Naive thymus-derived CD4-positive, alpha-beta T cell (primary cell): ENCODE measurements around the gene PUSL1. TPM values are rescaled to one million over a fixed set of nuclear protein-coding genes. Genes with fewer than 3 reads are reported as not detected.

Experiments
- ATAC-seq: fragments of 150-1000 bp; cut with Tn5 transposase; 2 replicates; pipeline ENCODE4 v1.10.0; 2021; ENCODE audit warnings: mild to moderate bottlenecking, moderate library complexity
- CTCF ChIA-PET: fragments of 350-600 bp; sonication (Branson Sonifier 250); formaldehyde crosslinking; loops from one replicate; lab custom pipeline; 2021; ENCODE audit warnings: antibody characterized with exemption; lab: Charles Lee
- POLR2A ChIA-PET: fragments of 350-600 bp; sonication (Branson Sonifier 250); formaldehyde crosslinking; loops from one replicate; lab custom pipeline; 2021; ENCODE audit warnings: antibody characterized with exemption, inconsistent platforms; lab: Charles Lee
- DNase-seq, 9 donors: peaks; one replicate each; pipeline versions ENCODE4 v3.0.0 to v3.0.0-alpha.2; 2020 to 2022; ENCODE audit warnings: mixed read lengths in 1 of 9
- H3K27ac ChIP-seq: one replicate; pipeline ENCODE4 v1.7.0; 2013; ENCODE audit warnings: mild to moderate bottlenecking, low read depth, low read length, moderate library complexity
- H3K27me3 ChIP-seq, 2 donors: one replicate each; pipeline ENCODE4 v1.7.0; 2013; ENCODE audit warnings: low read length in 2 of 2, mild to moderate bottlenecking in 2 of 2, moderate library complexity in 2 of 2; ENCODE audit not compliant: control insufficient read depth in 2 of 2, insufficient read depth in 2 of 2
- H3K36me3 ChIP-seq, 3 experiments: 1 replicate in 2 of 3; 2 replicates in 1 of 3; pipeline ENCODE4 v1.7.0; 2013; ENCODE audit warnings: low read length in 3 of 3, mild to moderate bottlenecking in 3 of 3, moderate library complexity in 1 of 3; ENCODE audit not compliant: insufficient read depth in 3 of 3, control insufficient read depth in 2 of 3
- H3K4me1 ChIP-seq, 2 donors: one replicate each; pipeline ENCODE4 v1.7.0; 2013; ENCODE audit warnings: low read length in 2 of 2, mild to moderate bottlenecking in 2 of 2, moderate library complexity in 1 of 2; ENCODE audit not compliant: control insufficient read depth in 2 of 2, insufficient read depth in 2 of 2
- H3K4me3 ChIP-seq: 2 replicates; pipeline ENCODE4 v1.7.0; 2013; ENCODE audit warnings: mild to moderate bottlenecking, low read length
- H3K9me3 ChIP-seq, 3 experiments: 1 replicate in 2 of 3; 2 replicates in 1 of 3; pipeline ENCODE4 v1.7.0; 2013; ENCODE audit warnings: low read length in 3 of 3; ENCODE audit not compliant: control insufficient read depth in 2 of 3
- H3K27ac Mint-ChIP-seq, 9 donors: one replicate each; pipeline ENCODE4 v1.8.0; 2020 to 2022; ENCODE audit warnings: mixed read lengths in 9 of 9, mild to moderate bottlenecking in 8 of 9, moderate library complexity in 5 of 9, inconsistent platforms in 2 of 9
- H3K27me3 Mint-ChIP-seq, 5 donors: one replicate each; pipeline ENCODE4 v1.8.0; 2021 to 2022; ENCODE audit warnings: mixed read lengths in 5 of 5, mild to moderate bottlenecking in 1 of 5
- H3K36me3 Mint-ChIP-seq, 5 donors: one replicate each; pipeline ENCODE4 v1.8.0; 2020 to 2022; ENCODE audit warnings: mixed read lengths in 5 of 5, mild to moderate bottlenecking in 3 of 5, inconsistent platforms in 1 of 5
- H3K4me1 Mint-ChIP-seq, 7 donors: one replicate each; pipeline ENCODE4 v1.8.0; 2020 to 2022; ENCODE audit warnings: mixed read lengths in 7 of 7, mild to moderate bottlenecking in 3 of 7, inconsistent platforms in 1 of 7
- H3K4me3 Mint-ChIP-seq, 10 donors: one replicate each; pipeline ENCODE4 v1.8.0; 2020 to 2022; ENCODE audit warnings: mild to moderate bottlenecking in 10 of 10, mixed read lengths in 10 of 10, moderate library complexity in 6 of 10, inconsistent platforms in 2 of 10
- H3K9me3 Mint-ChIP-seq, 11 donors: one replicate each; pipeline ENCODE4 v1.8.0; 2020 to 2022; ENCODE audit warnings: mixed read lengths in 11 of 11, mild to moderate bottlenecking in 4 of 11, inconsistent platforms in 1 of 11, moderate library complexity in 1 of 11
- intact Hi-C, 2 donors: fragments of 100-400 bp; cut with micrococcal nuclease; formaldehyde crosslinking; loops; one replicate each; pipeline ENCODE4 v1.15.1; 2023
- polyA plus RNA-seq, 2 donors: library from polyadenylated mRNA; unstranded; fragments of 300-500 nt; fragmentation: Illumina TruSeq; gene quantifications; one replicate each; pipeline ENCODE4 v1.2.3, GENCODE V29; 2021
- total RNA-seq, 6 experiments: library from RNA in 5 of 6; stranded (reverse) in 5 of 6; gene quantifications; 1 replicate in 5 of 6; 2 replicates in 1 of 6; pipeline ENCODE4 v1.2.3 and lab custom pipeline; 2021 to 2026

Gene PUSL1
- total and polyA plus RNA-seq, 7 experiments from 2014 or later, result 16.2 to 26.1 (median 19.4) TPM

- DNase-seq (no peak), ATAC-seq (no peak)
- Mint-ChIP-seq H3K36me3 (no peaks in the 10 kb centered on the region), H3K27me3 (peaks cover 0 to 3% (median 0%) of the 10 kb centered on the region in 5 donors), H3K9me3 (peaks cover 0 to 1% (median 0%) of the 10 kb centered on the region in 11 donors), H3K27ac (peak overlapping the region in 6 of 9 donors; percentile 9 to 60 (median 36)), H3K4me1 (peaks cover 12 to 24% (median 14%) of the 10 kb centered on the region in 7 donors), H3K4me3 (peak overlapping the region; percentile 11 to 85 (median 72))
- Histone ChIP-seq H3K4me3 (no peak overlapping the region), H3K4me1 (peaks cover 0 to 9% of the 10 kb centered on the region in 2 donors), H3K9me3 (no peaks in the 10 kb centered on the region), H3K27me3 (no peaks in the 10 kb centered on the region), H3K36me3 (no peaks in the 10 kb centered on the region), H3K27ac (peak overlapping the region; percentile 75)
- intact Hi-C loops, result no loop called here
- CTCF ChIA-PET, result interaction anchor here (1.9 kb wide), 1 partner anchor 24 kb away, joined by 6 read pairs; no protein-coding TSS in a partner anchor
- POLR2A ChIA-PET, result interaction anchor here (1.7 to 2.2 kb wide), 2 partner anchors 20 to 28 kb away, joined by 6 to 15 read pairs; partner anchors contain the start of gene AURKAIP1
Measured at GRCh38 chr1:1347026-1347595, 38.7 kb downstream of the PUSL1 start.

GRCh38 chr1:1347663-1348419 lies 39.4 kb downstream of the PUSL1 start:
- no peaks in the 10 kb centered on the region for H3K27me3 ChIP-seq
- intact Hi-C loops, result no loop called here
- H3K4me1 Mint-ChIP-seq, result peaks cover 13 to 29% (median 21%) of the 10 kb centered on the region in 7 donors
- H3K27me3 Mint-ChIP-seq, result peaks cover 0 to 11% (median 5%) of the 10 kb centered on the region in 5 donors
- no peaks in the 10 kb centered on the region for H3K9me3 ChIP-seq
- peaks cover 0 to 9% of the 10 kb centered on the region in 2 donors for H3K4me1 ChIP-seq
- no peaks in the 10 kb centered on the region for H3K36me3 ChIP-seq
- CTCF ChIA-PET, result interaction anchor here (0.6 to 1.9 kb wide), 5 partner anchors 24 to 228 kb away, joined by 3 to 6 read pairs (median 4); partner anchors contain the start of gene AURKAIP1
- H3K27ac ChIP-seq, result peak overlapping the region; percentile 75
- DNase-seq (no peak), ATAC-seq (no peak)
- H3K27ac Mint-ChIP-seq, result peak overlapping the region in 7 of 9 donors; percentile 22 to 77 (median 49)
- peak overlapping the region; percentile 40 to 85 (median 76) for H3K4me3 Mint-ChIP-seq
- peaks cover 0 to 3% (median 0%) of the 10 kb centered on the region in 11 donors for H3K9me3 Mint-ChIP-seq
- POLR2A ChIA-PET, result interaction anchor here (0.6 to 2.2 kb wide), 7 partner anchors 11 to 59 kb away, joined by 3 to 15 read pairs (median 4); partner anchors contain the start of genes AURKAIP1, MRPL20 and MXRA8
- H3K36me3 Mint-ChIP-seq, result peaks cover 0 to 2% (median 0%) of the 10 kb centered on the region in 5 donors
- H3K4me3 ChIP-seq, result peak overlapping the region; percentile 56

- peaks cover 0 to 16% of the 10 kb centered on the region in 2 donors for H3K4me1 ChIP-seq
- peak overlapping the region; percentile 40 to 85 (median 76) for H3K4me3 Mint-ChIP-seq
- H3K9me3 Mint-ChIP-seq, result peaks cover 0 to 3% (median 0%) of the 10 kb centered on the region in 11 donors
- peaks cover 0 to 2% (median 0%) of the 10 kb centered on the region in 5 donors for H3K36me3 Mint-ChIP-seq
- no peaks in the 10 kb centered on the region for H3K9me3 ChIP-seq
- ChIA-PET CTCF (interaction anchor here (0.8 to 1.9 kb wide), 4 partner anchors 23 to 227 kb away, joined by 3 to 6 read pairs (median 5); partner anchors contain the start of gene AURKAIP1), POLR2A (interaction anchor here (0.6 to 2.2 kb wide), 7 partner anchors 10 to 58 kb away, joined by 3 to 15 read pairs (median 4); partner anchors contain the start of genes AURKAIP1, MRPL20 and MXRA8)
- peaks cover 13 to 32% (median 24%) of the 10 kb centered on the region in 7 donors for H3K4me1 Mint-ChIP-seq
- H3K27me3 ChIP-seq, result no peaks in the 10 kb centered on the region
- H3K4me3 ChIP-seq, result peak overlapping the region; percentile 56
- intact Hi-C loops, result loop anchor here (1.0 kb wide), 6 partner anchors 23 to 93 kb away; partner anchors contain the start of genes CPTP (in 1 of the 2), INTS11 (in 1 of the 2) and PUSL1 (in 1 of the 2)
- peaks cover 0 to 17% (median 9%) of the 10 kb centered on the region in 5 donors for H3K27me3 Mint-ChIP-seq
- peak overlapping the region in 5 of 9 donors; percentile 19 to 76 (median 49) for H3K27ac Mint-ChIP-seq
- H3K36me3 ChIP-seq, result no peaks in the 10 kb centered on the region
- H3K27ac ChIP-seq, result peak overlapping the region; percentile 75
- DNase-seq, result no peak
- peak; percentile 41 for ATAC-seq
Measured at GRCh38 chr1:1348420-1349255, 40.2 kb downstream of the PUSL1 start.

- DNase-seq (peak; percentile 51 to 86 (median 78)), ATAC-seq (peak; percentile 94)
- Mint-ChIP-seq H3K4me3 (peak within 1 kb of the TSS; percentile 40 to 85 (median 76)), H3K27me3 (peaks cover 0 to 24% (median 9%) of the 10 kb centered on the region in 5 donors), H3K4me1 (peaks cover 13 to 34% (median 29%) of the 10 kb centered on the region in 7 donors), H3K27ac (peak within 1 kb of the TSS in 5 of 9 donors; percentile 34 to 76 (median 56)), H3K9me3 (peaks cover 0 to 3% (median 0%) of the 10 kb centered on the region in 11 donors), H3K36me3 (peaks cover 0 to 2% (median 0%) of the 10 kb centered on the region in 5 donors)
- H3K36me3 ChIP-seq, result no peaks in the 10 kb centered on the region
- peak within 1 kb of the TSS; percentile 92 for H3K27ac ChIP-seq
- H3K4me3 ChIP-seq, result peak within 1 kb of the TSS; percentile 56
- CTCF ChIA-PET, result no interaction called here
- H3K4me1 ChIP-seq, result peaks cover 0 to 19% of the 10 kb centered on the region in 2 donors
- intact Hi-C loops, result loop anchor here (1.0 kb wide), 6 partner anchors 22 to 92 kb away; partner anchors contain the start of genes CPTP (in 1 of the 2), INTS11 (in 1 of the 2) and PUSL1 (in 1 of the 2)
- POLR2A ChIA-PET, result interaction anchor here (2.2 kb wide), 1 partner anchor 26 kb away, joined by 15 read pairs; the partner anchor contains the start of gene AURKAIP1
- H3K9me3 ChIP-seq, result no peaks in the 10 kb centered on the region
- H3K27me3 ChIP-seq, result peaks cover 0 to 6% of the 10 kb centered on the region in 2 donors
Measured at GRCh38 chr1:1349256-1350012, 41.0 kb downstream of the PUSL1 start, which contains the start of gene DVL1. Gene DVL1, minus strand, starts transcription at chr1:1349418. Its CDS starts 353 bp downstream, at chr1:1349065.
